ENCODE results near the gene CALHM2. TPM values are rescaled to one million over a fixed set of nuclear protein-coding genes. Genes with fewer than 3 reads are reported as not detected.
"Not testable (repeated sequence)": the region's sequence is repeated elsewhere in the genome, so short reads cannot be mapped to it uniquely, and the experiment has no call there.

CALHM2 gene
- total RNA-seq, 1 donor from 2014 or later = 11.1 TPM

DNA sequence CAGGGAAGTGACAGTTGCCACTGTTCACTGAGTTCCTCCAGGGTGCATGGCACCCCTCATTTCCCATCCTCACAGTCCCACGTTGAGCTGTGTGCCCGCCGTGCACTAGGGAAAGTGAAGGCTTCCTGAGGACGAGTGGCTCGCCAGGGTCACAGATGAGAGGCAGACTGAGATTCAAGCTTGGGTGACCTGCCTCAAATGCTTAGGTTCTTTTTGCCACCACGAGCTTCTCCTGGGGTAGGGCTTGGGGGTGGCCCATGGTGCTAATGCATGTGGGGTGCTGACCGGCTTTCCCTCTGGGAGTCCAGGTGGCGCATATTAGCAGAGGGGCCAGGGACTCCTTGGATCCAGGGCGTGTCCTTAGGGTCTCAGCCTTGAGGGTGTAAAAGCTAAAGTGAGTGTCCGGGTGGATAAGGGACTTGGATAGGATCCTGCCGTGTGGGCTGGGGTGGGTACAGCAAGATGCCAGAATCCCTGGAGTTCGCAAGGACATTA, 1.9 kb downstream of the CALHM2 start:
- no peak for DNase-seq

DNA sequence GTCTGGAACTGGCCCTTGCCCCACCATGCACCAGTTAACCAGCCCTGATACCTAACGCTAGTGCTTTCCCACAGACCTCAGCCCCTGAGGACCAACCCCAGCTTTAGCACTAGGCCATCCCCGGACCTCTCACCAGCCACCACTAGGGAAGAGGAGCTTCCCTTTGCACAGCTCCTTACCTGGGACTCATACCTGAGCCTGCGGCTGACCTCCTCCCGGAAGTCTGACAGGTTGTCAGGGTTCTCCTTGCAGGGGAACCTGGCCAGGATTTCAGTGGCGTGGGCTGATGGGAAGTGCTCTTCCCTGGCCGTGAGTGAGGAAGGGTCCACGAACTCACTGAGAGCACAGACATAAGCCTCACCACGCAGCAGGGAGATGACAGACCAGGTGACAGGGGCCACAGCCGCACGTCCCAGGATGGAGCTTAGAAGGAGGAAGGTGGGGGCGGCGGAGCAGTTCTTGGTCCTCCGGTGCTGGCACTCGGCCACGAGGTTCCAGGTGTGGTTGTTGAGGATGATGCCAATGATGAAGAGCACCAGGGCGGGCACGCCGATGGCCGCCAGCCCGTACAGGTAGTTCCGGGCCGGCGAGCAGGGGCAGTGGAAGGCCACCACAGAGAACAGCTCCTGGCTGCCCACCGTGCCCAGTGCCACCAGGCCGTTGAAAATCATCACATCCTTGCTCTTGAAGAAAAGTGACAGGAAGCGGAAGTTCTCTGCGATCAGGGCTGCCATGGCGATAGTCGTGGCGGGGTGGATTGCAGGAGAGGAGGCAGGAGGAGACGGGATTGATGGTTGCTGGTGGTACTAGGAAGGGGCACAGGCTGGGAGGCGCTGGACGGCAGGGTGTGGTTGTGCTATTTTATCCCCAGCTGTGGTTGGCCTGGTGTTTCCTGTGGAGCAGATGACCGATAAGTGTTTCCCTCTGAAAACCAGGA, 2.7 kb downstream of the CALHM2 start:
- DNase-seq = no peak

DNA sequence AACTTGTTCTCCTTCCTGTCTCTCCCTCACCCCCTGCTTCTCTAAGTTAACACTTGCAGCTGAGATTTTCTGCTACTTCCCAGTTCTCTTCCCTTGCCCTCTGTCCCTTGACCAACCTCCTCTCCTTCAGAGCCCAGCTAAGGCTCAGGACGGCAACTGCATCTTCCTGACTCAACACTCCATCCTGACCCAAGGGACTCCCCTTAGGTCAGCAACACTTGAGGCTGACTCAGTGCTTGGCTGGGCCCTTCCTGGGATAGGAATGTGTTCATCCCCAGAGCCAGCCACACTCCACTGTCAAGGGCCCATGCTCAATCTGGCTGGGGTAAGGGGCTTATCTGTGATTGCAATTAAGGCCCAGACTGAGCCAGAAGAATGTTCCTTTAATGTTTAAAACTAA, 3.4 kb downstream of the CALHM2 start:
- DNase-seq = no peak

DNA sequence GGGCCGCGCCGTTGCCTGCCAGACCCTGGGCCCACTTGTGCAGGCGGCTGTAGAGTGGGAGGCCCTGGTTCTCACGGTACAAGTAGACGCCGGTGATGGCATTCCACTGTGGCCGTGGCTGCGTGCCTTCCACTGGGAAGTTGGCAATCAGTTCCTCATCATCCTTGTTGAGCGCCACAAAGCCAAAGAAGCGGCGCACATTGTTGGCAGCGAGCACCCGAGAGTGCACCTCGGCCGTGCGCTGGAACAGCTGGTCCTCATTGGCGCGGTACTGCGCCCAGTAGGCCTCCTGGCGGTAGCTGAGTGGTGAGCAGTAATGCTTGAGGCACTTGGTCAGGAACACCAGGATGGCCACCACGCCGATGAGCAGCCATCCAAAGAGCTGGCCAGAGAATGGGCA, 5.0 kb downstream of the CALHM2 start:
- DNase-seq = no peak

DNA sequence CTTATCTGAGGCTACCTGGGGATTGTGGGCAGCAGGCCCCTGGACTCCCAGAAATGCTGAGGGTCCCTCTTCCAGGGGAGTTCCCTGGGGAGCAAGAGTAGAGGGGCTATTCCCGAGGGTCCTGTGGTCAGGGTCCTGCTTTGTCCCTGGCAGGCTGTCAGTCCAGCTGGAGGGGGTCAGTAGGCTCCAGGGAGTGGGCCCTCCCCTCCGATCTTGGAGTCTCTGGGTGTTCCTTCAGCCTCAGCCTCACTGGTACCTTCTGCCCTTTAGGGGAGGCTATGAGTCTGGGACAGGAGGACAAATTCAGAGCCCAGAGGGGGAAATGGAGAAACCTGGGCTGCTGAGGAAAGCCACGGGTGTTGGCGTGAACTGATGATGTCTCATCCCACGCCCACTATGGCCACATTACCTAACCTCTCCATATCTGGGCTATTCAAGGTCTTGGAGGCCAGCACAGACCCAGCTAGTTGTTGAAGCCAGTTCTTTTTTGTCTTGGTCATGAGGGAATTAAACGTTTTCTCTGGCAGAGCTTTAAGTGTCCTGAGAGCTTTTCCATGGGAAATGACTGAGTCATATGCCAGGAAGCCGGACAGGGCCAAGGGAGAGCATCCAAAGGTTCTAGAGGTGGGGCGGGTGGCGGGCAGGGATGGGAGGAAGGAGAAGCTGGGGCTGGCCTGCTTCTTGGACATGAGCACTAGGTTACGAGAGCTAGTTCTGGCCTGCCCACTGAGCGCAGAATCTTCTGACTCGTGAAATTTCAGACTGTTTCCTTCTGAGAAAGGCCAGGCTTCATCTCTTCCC, 6.2 kb downstream of the CALHM2 start:
- no peak for DNase-seq

DNA sequence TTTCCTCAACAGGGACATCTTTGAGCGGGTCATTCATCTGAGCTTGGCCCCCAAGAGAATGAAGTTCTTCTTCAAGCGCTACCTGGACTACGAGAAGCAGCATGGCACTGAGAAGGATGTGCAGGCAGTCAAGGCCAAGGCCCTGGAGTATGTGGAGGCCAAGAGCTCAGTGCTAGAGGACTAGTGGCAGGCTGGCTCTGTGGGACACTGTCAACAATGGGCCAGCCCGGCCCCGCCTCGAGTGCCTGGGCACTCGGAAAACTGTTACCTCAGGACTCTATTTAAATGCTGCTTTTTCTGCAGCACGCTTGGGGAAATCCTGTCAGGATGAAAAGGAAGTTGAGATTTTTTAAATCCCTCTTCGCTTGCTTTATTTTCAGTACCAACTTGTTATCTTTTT, 6.8 kb downstream of the CALHM2 start:
- DNase-seq = no peak

DNA sequence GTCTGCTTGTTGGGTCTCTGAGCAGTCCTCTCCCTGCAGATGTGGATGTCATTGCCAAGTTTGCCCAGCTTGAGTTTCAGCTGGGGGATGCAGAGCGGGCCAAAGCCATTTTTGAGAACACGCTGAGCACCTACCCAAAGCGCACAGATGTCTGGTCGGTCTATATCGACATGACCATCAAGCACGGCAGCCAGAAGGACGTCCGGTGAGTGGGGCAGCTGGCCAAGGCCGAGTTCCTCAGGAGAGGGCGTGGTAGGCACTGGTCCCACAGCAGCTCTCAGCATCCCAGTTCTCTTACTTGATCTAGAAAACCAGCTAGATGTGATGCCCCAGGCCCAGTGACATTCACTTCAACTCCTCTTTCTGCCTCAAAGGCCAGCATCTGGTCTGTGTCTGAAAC, 7.7 kb downstream of the CALHM2 start:
- DNase-seq = no peak

DNA sequence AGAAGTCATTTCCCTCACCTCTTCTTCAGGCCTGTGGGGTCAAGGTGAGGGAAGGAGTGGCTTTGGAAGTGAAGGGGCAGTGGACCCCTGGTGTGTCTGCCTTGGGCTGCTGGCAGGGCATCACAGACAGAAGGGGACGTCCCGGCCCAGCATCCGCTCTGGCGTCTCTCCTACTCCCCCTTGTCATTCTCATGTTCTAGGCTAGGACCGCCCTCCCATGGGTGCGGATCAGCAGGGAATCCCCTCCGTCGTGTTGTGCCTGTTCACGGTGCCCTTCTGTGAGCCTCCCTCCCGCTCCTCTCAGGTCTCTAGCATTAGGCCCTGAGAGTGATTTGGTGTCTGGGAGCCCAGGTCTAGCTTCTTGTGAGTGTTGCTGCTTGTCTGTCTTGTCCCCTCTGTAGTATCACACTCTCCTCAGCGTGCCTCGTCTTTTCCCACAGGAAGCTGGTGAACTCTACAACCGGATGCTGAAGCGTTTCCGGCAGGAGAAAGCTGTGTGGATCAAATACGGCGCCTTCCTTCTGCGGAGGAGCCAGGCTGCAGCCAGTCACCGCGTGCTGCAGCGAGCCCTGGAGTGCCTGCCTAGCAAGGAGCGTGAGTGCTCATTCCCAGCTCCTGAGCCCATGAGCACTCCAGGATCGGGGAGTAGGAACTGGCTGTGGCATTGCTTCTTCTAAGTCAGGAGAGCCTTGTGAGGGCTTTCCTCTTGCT, 8.5 kb downstream of the CALHM2 start:
- no peak for DNase-seq

DNA sequence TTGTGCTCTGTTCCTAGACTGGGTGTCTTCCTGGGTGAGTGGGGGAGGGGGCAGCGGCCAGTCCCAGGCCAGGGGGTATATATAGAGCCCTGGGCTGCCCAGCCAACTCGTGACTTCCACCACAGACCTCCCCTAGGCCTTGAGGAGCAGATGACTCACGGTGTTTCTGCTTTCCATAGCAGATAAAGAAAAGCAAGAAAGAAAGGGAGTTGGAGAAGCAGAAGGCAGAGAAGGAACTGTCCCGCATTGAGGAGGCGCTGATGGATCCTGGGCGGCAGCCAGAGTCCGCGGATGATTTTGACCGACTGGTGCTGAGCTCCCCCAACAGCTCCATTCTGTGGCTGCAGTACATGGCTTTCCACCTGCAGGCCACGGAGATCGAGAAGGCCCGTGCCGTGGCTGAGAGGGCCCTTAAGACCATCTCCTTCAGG, 10.1 kb downstream of the CALHM2 start:
- DNase-seq = no peak

DNA sequence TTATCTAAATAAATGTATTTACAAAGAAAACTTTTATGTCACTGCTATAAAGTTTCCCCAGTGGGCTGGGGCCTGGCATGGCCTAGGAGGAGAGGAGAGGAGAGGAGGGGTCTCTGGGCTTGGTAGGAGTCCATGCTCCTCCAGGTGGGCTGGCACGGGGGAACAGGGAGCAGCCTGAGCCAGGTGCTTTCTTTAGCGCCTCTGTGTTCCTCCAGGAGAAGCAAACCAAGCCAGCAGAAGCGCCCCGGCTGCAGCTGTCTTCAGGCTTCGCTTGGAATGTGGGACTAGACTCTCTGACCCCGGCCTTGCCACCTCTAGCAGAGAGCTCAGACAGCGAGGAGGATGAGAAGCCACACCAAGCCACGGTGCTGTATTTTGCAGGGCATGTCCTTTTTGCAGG, 10.6 kb downstream of the CALHM2 start:
- DNase-seq = no peak

DNA sequence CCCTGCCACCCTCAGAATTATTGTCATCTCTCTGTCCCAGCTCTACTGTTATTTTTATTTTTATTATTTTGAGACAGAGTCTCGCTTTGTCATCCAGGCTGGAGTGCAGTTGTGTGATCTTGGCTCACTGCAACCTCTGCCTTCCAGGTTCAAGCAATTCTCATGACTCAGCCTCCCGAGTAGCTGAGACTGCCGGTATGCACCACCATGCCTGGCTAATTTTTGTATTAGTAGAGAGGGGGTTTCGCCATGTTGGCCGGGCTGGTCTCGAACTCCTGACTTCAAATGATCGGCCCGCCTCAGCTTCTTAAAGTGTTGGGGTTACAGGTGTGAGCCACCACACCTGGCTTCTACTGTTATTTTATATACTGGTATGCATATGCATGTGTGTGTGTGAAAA, 11.0 kb downstream of the CALHM2 start:
- DNase-seq = no peak

DNA sequence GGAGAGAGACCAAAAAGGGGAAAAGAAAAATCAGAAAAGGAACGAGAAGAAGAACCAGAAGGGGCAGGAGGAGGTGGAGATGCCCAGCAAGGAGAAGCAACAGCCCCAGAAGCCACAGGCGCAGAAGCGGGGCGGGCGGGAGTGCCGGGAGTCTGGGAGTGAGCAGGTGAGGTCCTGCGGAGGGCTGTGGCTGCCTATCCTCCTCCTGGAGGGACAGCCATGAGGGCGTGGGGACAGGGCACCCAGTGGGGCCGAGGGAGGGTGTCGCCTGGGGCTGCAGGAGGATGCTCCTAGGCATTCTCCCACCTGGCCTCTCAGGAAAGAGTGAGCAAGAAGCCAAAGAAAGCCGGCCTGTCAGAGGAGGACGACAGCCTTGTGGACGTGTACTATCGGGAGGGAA, 11.8 kb downstream of the CALHM2 start:
- no peak for DNase-seq

DNA sequence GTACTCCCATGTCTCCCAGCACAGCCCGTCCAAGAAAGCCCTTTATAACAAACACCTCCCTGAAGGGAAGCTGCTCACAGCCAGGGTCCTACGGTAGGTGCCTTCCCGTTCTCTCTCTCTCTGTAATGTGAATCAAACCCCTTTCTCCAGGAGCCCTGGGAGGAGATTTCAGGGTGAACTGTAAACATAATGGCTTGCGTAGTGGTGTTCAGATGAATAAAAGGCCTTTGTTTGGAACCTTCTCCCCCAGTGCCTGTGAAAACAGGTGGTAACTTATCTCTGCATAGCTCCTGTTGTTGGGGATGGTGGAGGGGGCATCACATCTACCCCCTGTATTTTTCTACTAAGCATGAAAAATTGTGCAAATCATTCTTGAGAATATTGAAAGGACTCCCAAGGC, 12.4 kb downstream of the CALHM2 start:
- no peak for DNase-seq

DNA sequence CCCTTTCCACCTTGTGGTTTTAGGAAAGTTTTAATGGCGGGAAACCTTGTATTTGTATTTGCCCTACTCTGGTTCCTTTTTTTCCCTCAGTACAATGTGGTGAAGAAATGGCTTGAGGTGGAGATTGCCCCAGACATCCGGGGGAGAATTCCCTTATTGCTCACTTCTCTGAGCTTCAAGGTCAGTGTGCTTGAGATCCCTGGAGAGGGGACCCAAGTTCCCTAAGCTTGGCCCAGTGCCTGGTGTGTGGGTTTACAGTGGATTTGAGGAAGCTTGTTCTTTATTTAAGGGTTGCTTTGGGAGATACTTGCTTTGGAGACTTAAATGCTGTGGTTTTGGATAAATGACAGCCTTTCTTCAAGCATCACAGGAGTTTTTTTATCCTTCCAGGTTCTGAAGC, 18.3 kb downstream of the CALHM2 start:
- DNase-seq = no peak

DNA sequence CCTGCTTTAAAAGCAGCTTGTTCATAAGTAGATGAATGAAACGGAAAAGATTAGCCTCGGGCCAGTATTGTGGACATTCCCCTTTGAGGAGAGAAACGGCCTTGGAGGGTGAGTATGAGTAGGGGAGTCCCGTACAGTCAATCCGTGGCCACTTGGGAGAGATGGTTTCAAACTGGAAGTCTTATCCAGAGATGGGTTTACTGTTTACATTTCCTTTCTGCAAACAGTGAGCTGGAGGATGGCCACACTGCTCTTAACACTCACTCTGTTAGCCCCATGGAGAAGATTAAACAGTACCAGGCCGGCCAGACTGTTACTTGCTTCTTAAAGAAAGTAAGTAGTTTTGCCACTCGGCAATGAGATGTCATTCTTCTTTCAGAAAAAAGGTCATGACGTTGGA, 20.3 kb downstream of the CALHM2 start:
- no peak for DNase-seq

DNA sequence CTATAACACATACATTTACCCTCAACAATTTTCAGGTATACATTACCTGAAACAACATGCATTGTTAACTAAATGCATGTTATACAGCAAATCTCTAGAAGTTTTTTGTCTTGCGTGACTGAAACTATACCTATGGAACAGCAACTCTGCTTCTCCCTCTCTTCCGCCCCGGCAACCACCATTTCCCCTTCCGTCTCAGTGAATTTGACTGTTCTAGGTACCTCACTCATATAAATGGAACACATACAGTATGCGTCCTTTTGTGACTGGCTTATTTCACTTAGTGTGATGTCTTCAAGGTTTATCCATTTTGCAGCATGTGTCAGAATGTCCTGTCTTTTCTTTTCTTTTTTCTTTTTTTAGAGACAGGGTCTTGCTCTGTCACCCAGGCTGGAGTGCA, 22.5 kb downstream of the CALHM2 start:
- DNase-seq = no peak

DNA sequence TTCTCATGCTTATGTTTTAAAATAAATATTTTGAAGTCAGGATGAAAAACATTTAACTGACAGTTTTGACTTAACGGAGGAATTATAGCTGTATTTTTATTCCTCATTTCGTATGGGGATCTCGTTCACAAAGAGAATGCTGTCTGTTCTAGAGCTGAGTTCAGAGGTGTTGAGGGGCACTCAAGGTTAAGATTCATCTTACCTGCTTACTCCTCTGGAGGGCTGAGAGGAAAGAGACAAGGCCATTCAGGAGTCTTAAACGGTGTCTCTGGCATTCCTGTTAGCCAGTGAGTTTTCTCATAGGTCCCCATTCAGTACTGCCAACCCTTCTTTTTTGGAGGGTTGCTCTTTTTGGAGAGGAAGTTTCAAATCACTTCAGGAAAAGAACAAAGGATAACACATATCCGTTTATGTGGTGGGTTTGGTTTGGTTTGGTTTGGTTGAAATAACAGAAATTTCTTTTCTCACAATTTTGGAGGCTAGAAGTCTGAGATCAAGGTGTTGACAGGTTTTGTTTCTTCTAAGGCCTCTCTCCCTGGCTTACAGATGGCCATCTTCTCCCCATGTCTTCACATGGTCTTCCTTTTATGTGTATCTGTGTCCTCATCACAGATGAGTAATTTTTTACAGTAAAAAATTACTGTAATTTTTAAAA, 23.1 kb downstream of the CALHM2 start:
- no peak for DNase-seq

DNA sequence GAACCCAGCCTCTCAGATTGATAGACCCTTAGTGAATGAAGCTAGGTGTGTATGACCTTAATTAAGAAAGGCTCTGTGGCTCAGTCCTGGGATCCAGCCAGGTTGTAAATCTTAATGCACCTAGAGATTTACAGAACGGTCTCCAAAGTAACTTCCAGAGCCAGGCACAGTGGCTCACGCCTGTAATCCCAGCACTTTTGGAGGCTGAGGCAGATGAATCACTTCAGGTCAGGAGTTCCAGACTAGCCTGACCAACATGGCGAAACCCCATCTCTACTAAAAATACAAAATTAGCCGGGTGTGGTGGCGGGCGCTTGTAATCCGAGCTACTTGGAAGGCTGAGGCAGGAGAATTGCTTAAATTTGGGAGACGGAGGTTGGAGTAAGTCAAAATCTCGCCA, 24.3 kb downstream of the CALHM2 start:
- DNase-seq = no peak

DNA sequence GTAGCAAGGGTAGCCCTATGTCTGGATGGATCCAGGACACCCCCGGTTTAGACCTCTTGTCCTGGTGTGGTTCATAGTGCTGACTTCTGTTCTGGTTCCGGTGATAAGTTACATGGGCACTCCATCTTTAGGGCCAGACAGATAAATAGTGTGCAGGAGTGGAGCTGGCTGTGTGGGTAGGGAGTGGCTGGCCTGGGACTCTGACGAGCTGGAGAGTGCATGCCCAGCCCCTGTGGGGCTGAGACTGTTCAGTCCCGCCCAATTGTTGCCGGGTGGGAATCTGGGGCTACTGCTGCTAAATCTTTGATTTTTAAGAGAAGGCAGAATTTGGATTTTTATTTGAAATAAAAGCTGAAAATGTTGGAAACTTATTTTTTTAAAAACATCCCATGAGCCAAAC, 28.4 kb downstream of the CALHM2 start:
- no peak for DNase-seq

DNA sequence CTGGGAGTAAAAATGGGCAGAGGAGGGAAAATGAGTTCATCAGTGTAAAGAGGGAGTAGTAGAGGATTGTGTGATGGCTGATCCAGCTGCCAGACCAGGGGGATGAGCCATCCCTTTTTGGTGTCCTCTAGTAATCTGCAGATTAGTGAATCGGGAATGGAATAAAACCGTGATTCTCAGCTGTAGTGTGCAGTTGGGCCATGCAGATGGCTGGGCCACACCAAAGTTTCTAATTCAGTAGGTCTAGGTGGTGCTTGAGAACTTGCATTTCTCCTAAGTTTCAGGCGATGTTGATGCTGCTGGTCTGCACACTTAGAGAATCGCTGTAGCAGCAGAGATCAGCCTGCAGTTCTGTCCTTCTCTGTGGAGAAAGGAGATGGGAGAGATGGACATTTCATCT, 33.1 kb downstream of the CALHM2 start:
- DNase-seq = no peak

DNA sequence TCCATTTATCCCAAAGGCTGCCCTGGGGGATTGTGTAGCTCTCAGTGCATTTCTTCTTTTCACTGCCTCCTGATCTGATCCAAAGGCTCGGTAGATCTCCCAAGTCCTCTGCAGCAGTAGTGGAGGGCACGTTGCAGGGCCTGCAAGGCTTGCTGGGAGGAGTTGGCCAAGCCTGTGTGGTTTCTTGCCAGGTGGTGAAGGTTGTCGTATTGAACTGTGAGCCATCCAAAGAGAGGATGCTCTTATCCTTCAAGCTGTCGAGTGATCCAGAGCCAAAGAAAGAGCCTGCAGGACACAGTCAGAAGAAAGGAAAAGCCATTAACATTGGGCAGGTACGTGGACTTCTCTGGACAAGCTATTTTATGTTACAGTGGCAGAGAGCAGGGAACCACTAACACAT, 34.6 kb downstream of the CALHM2 start:
- no peak for DNase-seq

DNA sequence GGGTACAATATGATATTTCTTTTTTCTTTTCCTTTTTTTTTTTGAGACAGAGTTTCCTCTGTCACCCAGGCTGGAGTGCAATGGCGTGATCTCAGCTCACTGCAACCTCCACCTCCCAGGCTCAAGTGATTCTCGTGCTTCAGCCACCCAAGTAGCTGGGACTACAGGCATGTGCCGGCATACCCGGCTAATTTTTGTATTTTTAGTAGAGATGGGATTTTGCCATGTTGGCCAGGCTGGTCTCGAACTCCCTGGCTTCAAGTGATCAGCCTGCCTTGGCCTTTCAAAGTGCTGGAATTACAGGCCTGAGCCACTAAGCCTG, 35.1 kb downstream of the CALHM2 start:
- DNase-seq = not testable (repeated sequence)
